OCI-LY7 (cell line): ENCODE data around the gene AGRN.

Source experiments
- CTCF ChIP-seq: fragments of 200-600 bp; sonication (generic); conservative IDR thresholded peaks from 2 replicates; pipeline ENCODE4 v1.5.1; 2014; ENCODE audit warnings: mild to moderate bottlenecking, antibody characterized with exemption, low read length, moderate library complexity, mixed read lengths
- EZH2phosphoT487 ChIP-seq: fragments of 200-600 bp; sonication (generic); IDR thresholded peaks from 2 replicates; pipeline ENCODE4 v1.6.1; 2018; ENCODE audit warnings: low read depth, borderline replicate concordance, mild to moderate bottlenecking, mixed run types, antibody characterized with exemption, low read length, moderate library complexity, mixed read lengths

- no peak for TF ChIP-seq CTCF
- no peak for TF ChIP-seq EZH2phosphoT487
These were observed 45.7 kb upstream of the AGRN start for GRCh38 chr1:974293-974640.
